Inflammatory macrophage treated with lipopolysaccharide for 1 hour (primary cell): ENCODE measurements around the gene STK10.

Experiments used
- DNase-seq, 2 donors: peaks; one replicate each; pipeline ENCODE4 v3.0.0-alpha.2; 2020 to 2022

STK10 gene

GRCh38 chr5:172188893-172189692 is 1.1 kb upstream of the STK10 start:
- no peak for DNase-seq

GRCh38 chr5:172187118-172188032 is 649 bp downstream of the STK10 start:
- peak; percentile 88 to 95 for DNase-seq

GRCh38 chr5:172186114-172186695 is 1.8 kb downstream of the STK10 start:
- DNase-seq = no peak

GRCh38 chr5:172185096-172185461 is 2.9 kb downstream of the STK10 start:
- DNase-seq = no peak

GRCh38 chr5:172183881-172184280 is 4.1 kb downstream of the STK10 start:
- DNase-seq = no peak

GRCh38 chr5:172182291-172182690 is 5.7 kb downstream of the STK10 start:
- no peak for DNase-seq

- no peak for DNase-seq
Measured at GRCh38 chr5:172180936-172181335, 7.1 kb downstream of the STK10 start.

GRCh38 chr5:172178991-172179989 is 8.7 kb downstream of the STK10 start:
- DNase-seq = peak; percentile 84 to 96

GRCh38 chr5:172178301-172178987 is 9.6 kb downstream of the STK10 start:
- no peak for DNase-seq

- peak in 1 of 2 donors; percentile 37 for DNase-seq
Measured at GRCh38 chr5:172177176-172177575, 10.8 kb downstream of the STK10 start.

- no peak for DNase-seq
Measured at GRCh38 chr5:172175263-172175719, 12.7 kb downstream of the STK10 start.

GRCh38 chr5:172173564-172174153 is 14.4 kb downstream of the STK10 start:
- DNase-seq = peak; percentile 63 to 74

GRCh38 chr5:172172912-172173563 is 15.0 kb downstream of the STK10 start:
- DNase-seq = no peak

GRCh38 chr5:172171118-172171517 is 16.9 kb downstream of the STK10 start:
- DNase-seq = no peak

- no peak for DNase-seq
Measured at GRCh38 chr5:172170251-172170701, 17.7 kb downstream of the STK10 start.

- DNase-seq = no peak
Measured at GRCh38 chr5:172169216-172169615, 18.8 kb downstream of the STK10 start.

GRCh38 chr5:172168311-172168710 is 19.7 kb downstream of the STK10 start:
- DNase-seq = no peak

- no peak for DNase-seq
Measured at GRCh38 chr5:172167895-172168294, 20.1 kb downstream of the STK10 start.

- DNase-seq = no peak
Measured at GRCh38 chr5:172166030-172166826, 21.8 kb downstream of the STK10 start.

- DNase-seq = no peak
Measured at GRCh38 chr5:172165465-172165864, 22.6 kb downstream of the STK10 start.
